Fibroblast of the aortic adventitia (primary cell): Measurements from ENCODE around the gene UQCRC1. TPM values are rescaled to one million over a fixed set of nuclear protein-coding genes. Genes with fewer than 3 reads are reported as not detected.

Source experiments
- DNase-seq: peaks from one replicate; pipeline ENCODE4 v3.0.0-alpha.2; 2010; ENCODE audit warnings: low read depth
- H3K4me3 ChIP-seq: 2 replicates; pipeline ENCODE4 v1.5.1; 2011; ENCODE audit warnings: low read depth, mild to moderate bottlenecking, control low read depth, low read length, moderate library complexity
- total RNA-seq: library from RNA; depleted of rRNA; stranded (reverse); fragments of >200 nt; gene quantifications from 2 replicates; pipeline ENCODE4 v1.2.3, GENCODE V29; 2012; ENCODE audit warnings: low replicate concordance
- TF ChIP-seq, protein P1 (sequence below): IDR thresholded peaks from 2 replicates; pipeline ENCODE4 v1.5.1; 2011; ENCODE audit warnings: mild to moderate bottlenecking, low read length, control low read depth, inconsistent platforms; ENCODE audit not compliant: insufficient read depth

The UQCRC1 gene
- total RNA-seq, 1 donor, result 196 TPM

DNA sequence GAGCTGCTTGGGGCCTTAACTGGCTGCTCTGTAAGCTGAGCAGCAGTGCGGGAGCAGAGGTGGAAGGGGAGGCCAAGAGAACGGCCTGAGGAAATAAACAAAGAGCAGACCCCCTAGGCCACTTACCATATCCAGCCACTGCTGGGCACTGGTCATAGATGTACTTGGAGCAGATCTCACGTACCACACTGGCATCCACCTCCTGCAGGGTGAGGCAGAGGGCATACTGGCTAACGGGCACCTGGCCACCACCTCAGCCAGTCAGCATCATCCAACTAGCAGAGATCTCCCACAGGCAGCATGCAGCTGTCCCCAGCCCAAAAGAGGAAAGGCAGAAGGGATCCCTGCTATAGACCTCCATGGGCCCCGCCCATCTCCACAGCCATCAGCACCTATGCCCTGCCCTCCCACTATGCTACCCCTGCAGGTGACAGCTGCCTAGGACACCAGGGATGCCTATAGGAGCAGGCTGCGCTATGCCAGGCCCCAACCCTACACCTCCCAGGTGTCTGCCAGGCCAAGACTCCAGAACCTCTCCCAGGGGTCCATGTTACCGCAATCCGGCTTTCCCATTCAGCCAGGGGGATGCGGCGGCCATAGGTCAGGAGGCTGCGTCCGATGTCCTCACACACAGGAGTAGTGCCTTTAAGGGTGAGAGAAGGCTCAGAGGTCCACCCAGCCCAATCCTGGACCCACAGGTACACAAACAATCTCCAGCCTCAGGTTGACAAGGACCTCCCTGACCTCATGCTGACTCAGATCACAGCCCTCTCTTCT is 9.7 kb downstream of the UQCRC1 start:
- TF ChIP-seq, protein P1, sequence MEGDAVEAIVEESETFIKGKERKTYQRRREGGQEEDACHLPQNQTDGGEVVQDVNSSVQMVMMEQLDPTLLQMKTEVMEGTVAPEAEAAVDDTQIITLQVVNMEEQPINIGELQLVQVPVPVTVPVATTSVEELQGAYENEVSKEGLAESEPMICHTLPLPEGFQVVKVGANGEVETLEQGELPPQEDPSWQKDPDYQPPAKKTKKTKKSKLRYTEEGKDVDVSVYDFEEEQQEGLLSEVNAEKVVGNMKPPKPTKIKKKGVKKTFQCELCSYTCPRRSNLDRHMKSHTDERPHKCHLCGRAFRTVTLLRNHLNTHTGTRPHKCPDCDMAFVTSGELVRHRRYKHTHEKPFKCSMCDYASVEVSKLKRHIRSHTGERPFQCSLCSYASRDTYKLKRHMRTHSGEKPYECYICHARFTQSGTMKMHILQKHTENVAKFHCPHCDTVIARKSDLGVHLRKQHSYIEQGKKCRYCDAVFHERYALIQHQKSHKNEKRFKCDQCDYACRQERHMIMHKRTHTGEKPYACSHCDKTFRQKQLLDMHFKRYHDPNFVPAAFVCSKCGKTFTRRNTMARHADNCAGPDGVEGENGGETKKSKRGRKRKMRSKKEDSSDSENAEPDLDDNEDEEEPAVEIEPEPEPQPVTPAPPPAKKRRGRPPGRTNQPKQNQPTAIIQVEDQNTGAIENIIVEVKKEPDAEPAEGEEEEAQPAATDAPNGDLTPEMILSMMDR, result no peak

DNA sequence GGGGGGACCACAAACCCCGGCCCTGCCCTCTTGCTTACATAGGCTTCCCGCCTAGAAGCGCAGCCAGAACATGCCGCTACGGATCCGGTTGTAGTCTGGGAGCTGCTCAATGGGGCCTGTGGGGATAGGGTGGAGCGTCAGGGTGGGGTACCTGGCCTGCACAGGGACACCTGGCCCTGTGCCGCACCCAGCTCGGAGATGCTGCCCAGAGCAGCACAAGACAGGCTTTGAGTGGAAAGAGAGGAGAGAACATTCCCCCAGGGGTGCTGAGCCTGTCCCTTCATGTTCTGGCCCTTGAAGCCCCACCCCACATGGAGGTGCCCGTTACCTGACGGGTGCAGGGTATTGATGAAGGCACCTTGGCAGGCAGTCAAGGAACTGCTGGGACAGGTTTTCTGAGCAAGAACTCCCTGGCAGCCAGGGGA is 10.4 kb downstream of the UQCRC1 start:
- DNase-seq, result no peak
- TF ChIP-seq, protein P1, result no peak
- no peak overlapping the region for H3K4me3 ChIP-seq

More for the DNA sequence above, 9.7 kb downstream of the UQCRC1 start:
- H3K4me3 ChIP-seq, result no peak overlapping the region
- no peak for DNase-seq

DNA sequence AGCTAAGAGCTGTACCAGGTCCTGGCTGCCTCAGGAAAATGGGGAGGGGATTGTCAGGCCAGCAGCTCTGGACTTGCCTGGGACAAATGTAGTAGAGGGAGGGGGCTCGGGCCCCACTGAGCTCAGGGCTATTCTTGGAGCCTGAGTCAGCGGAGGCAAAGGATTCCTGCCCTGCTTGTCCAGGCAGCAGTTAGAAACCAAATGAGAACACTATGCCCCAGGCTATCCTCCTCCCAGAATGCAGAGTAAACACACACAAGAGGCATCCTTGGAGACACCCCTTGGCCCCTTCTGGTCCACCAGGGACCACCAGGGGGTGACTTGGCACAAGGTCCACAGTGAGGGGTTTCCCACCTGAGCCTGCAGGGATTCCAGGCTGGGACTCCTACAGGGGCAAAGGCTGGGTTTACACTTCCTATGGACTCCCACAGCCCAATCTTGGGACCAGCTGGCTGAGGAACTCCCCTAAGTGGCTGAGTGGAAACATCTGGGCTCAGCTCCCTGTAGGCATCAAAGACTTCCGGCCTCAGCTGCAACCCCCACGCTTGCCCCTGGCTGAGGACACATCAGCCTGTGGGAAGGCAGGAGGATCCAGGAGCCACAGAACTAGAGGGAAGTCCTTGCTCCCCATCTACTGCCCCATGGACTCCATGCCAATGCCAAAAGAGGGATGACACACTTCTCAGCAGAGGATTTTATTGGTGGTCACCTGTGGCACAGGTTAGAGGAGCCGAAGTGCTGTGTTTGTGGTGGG is 10.9 kb downstream of the UQCRC1 start:
- DNase-seq, result peak; percentile 86
- no peak overlapping the region for H3K4me3 ChIP-seq
- TF ChIP-seq, protein P1, result no peak

DNA sequence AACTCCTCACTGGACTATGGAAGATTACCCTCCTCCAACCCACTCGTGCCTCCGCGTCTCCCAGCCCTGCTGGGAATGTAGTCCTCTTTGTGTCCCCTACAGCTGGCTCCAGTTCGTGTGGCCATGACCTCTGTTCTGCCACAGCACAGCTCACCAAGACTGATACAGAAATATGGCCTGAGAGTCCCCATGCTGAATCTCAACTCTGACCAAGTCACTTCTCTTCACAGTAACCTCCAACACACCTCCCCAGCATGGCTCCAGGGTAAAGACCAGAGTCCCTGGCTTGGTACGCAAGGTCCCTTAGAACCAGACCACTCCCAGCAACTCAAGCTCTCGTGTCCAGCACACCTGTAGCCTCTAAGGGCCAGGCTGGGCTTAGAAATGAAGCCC is 12.0 kb downstream of the UQCRC1 start:
- DNase-seq, result no peak
- no peak overlapping the region for H3K4me3 ChIP-seq
- TF ChIP-seq, protein P1, result no peak

DNA sequence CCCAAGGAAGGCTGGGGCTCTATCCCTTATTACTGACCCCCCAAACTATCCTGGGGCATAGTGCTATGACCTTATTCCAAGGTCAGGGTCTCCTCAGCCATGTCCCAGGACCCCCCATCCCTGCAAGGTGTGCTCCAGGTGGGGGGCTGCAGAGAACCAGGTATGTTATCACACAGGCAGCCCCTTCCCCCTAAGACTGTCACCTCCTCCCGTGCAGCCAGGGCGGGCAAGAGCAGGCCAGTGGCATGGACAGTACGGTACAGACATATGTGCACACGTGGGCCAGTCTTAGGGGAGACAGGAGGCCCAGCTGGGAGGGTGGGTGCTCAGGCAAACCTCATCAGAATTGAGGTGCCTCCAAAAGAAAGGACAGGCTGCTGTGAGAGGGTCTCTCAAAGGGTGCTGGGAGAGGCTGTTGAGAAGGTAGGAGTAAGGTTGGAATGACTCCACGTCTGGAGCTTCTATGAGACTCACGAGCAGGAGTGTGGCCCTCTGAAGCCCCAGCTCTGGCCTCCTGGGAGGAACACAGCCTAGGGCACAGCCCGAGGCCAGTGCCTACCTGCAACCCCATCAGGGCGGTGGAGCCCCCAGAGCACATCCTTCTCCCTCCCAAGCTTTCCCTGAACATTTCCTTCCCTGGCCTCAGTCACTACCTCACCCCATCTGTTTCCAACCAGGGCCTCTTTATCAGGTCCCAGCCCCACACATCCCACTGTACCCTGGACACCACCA is 12.6 kb downstream of the UQCRC1 start:
- no peak overlapping the region for H3K4me3 ChIP-seq
- TF ChIP-seq, protein P1, result no peak
- no peak for DNase-seq

DNA sequence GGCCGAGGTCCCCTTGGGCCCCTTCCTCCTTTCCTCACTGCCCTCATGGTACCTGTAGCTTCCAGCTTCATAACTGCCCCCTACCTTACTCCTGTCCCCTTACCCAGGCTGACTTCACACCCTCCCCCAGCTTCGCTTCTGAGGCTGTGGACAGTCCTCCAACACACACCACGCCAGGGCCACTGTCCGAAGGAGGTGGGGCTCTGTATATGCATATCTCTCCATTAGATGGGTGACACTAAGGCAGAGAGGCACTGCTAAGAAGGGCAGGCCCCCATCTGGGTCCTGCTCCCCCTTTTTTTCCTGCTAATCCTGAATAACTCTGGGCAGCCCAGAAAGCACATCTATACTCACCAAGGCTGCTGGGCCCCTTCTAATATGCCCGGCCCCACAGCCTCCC is 13.3 kb downstream of the UQCRC1 start:
- TF ChIP-seq, protein P1, result no peak
- no peak overlapping the region for H3K4me3 ChIP-seq
- no peak for DNase-seq
